KOPT-K1 (cell line): ENCODE results near the gene IGLON5.

ENCODE experiments used
- H3K27ac ChIP-seq: fragments of 200-600 bp; sonication (generic); 2 replicates; pipeline ENCODE4 v1.5.1; 2016; ENCODE audit warnings: antibody characterized with exemption, mild to moderate bottlenecking, low read depth, low read length; ENCODE audit not compliant: poor library complexity, severe bottlenecking
- H3K36me3 ChIP-seq: fragments of 200-600 bp; sonication (generic); 2 replicates; pipeline ENCODE4 v1.5.1; 2017; ENCODE audit warnings: antibody characterized with exemption, mild to moderate bottlenecking, low read length, moderate library complexity; ENCODE audit not compliant: insufficient read depth
- H3K9me3 ChIP-seq: fragments of 200-600 bp; sonication (generic); 2 replicates; pipeline ENCODE4 v1.5.1; 2017; ENCODE audit warnings: antibody characterized with exemption, low read length, mild to moderate bottlenecking; ENCODE audit not compliant: insufficient read depth, poor library complexity, severe bottlenecking

IGLON5 gene

DNA sequence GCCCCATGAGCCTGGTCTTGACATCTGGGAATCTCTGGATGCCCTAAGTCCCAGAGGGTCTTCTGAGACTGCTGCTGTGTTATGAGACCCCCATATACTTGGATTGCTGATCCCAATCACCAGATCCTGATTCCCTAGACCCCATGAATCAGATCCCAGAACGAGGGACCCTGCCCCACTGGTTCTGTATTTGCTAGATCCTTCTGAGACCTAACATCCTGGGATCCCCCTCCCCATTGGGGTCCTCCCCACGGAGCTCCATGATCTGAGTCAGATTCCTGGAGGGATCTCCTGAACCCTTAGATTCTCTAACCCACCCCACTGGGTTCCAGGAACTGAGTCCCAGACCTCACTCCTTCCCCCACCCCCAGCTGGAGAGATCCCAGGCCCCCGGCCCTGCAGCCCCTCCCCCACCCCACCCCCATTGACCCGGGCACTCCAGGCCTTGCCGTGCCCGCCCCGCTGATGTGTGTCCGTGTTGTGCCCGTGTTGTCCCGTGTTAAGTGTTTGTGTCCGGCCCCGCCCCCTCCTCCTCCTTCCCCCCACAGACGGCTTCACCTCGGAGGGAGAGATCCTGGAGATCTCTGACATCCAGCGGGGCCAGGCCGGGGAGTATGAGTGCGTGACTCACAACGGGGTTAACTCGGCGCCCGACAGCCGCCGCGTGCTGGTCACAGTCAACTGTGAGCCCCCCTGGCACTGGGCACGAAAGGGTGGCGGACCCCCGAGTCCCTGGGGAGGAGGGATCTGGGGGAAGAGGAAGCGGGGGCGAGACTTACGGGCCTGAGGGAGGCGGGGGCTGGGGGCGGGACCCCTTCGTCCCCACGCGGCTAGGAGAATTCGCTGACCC, 15.0 kb downstream of the IGLON5 start:
- Histone ChIP-seq H3K9me3 (peaks cover 7% of the 10 kb centered on the region), H3K36me3 (no peaks in the 10 kb centered on the region), H3K27ac (no peak overlapping the region)

DNA sequence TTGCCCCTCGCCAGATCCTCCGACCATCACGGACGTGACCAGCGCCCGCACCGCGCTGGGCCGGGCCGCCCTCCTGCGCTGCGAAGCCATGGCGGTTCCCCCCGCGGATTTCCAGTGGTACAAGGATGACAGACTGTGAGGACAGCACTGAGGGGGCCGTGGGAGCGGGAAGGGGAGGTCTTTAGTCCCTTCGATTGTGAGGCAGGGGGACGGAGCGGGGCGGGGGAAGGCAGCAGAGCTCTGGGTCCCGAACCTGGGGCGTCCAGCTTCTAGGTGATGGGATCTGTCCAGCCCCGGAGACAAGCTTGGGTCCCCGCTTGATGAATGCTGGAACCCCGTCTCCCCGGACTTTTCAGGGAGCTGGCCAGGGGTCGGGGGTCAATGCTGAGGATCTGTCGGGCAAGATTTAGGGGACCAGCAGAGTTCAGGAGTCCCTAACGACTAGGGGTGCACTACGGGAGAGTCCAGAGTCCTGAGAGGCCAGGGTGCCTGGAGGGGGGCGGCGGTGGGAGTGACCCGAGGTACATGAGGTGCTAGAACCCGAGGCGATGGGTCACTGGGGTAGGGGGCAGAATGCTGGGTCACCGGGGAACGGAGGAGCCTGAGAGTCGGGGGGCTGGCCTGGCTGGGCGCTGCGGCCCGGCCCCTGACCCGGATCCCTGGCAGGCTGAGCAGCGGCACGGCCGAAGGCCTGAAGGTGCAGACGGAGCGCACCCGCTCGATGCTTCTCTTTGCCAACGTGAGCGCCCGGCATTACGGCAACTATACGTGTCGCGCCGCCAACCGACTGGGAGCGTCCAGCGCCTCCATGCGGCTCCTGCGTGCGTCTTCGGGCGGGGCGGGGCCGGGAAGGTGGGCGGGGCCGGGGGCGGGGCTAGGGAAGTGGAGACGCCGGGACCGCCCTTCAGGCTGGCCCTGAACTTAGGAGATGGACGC, 15.9 kb downstream of the IGLON5 start:
- no peaks in the 10 kb centered on the region for H3K36me3 ChIP-seq
- no peak overlapping the region for H3K27ac ChIP-seq
- H3K9me3 ChIP-seq = peaks cover 8% of the 10 kb centered on the region

DNA sequence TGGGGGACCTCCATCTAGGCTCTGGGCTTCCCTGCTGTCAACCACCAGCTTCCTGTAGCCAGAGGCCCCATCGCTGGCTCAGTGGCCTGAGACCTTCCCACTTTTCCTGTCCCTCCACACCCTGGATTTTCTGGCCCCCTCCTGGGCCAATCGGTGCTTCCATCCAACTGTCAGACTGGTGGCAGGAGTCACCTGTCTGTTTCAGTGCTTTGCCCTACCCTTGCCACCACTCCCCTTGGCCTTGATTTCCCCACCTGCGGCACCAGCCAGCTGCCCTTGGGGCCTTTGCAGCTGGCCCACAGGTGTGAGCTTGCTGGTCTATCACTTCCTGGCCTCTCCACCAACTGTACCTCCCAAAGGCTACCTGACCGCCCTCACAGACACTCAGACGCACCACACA, 18.0 kb downstream of the IGLON5 start:
- Histone ChIP-seq H3K9me3 (peaks cover 8% of the 10 kb centered on the region), H3K36me3 (no peaks in the 10 kb centered on the region), H3K27ac (no peak overlapping the region)

DNA sequence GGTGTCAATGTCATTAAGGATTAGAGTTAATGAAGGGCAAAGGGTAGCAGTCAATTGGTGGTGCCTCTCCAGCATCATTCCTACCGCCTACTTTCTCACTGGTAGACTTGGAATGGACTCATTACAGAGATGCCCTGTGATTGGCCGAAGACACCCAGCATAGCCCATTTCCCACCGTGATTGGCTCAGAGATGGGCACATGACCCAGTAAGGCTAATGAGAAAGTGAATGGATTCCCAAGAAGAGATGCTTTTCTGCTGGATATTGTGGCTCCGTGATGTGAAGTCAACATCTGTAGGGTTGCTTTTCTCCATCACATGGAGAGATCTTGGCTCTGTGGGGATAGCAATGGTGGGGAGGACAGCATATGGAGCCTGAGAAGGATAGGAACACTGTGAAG, 18.9 kb downstream of the IGLON5 start:
- Histone ChIP-seq H3K36me3 (no peaks in the 10 kb centered on the region), H3K9me3 (peaks cover 8% of the 10 kb centered on the region), H3K27ac (no peak overlapping the region)

DNA sequence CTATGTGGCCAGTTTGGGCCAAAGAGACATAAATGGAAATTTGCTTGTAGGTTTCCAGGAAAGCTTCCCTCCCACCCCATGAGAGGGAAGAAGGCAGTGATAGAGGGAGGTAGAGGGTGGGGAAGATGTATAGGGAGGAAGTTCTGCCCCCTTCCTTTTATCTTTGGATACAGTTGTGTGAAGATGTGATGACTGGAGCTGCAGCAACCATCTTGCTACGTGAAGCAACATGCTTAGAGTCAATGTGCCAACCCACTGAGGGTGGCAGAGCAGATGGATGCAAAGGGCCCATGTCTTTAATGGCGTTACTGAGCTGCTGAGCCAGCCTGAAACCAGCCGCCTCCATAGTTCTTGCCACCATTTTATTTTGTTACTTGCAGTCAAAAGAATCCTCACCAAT, 19.7 kb downstream of the IGLON5 start:
- Histone ChIP-seq H3K36me3 (no peaks in the 10 kb centered on the region), H3K9me3 (peaks cover 8% of the 10 kb centered on the region), H3K27ac (no peak overlapping the region)

DNA sequence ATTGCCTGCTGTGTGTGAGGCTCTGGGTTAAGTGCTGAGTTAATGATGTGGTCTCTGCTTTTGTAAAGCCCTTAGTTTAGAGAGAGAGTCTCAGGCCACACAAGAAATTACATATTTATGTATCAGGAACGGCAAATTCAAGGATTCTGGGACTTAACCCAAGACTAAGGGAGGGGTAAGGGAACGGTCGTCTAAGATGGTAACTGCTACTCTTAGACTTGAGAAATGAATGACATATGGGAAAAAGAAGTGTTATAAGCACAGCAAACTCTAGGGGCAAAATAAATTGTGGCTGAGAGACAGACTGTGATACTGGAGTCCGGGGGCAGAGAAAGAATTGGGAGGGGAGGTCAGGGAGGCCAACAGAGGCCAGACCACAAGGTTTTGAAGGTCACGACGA, 20.3 kb downstream of the IGLON5 start:
- Histone ChIP-seq H3K9me3 (peaks cover 8% of the 10 kb centered on the region), H3K27ac (no peak overlapping the region), H3K36me3 (no peaks in the 10 kb centered on the region)

DNA sequence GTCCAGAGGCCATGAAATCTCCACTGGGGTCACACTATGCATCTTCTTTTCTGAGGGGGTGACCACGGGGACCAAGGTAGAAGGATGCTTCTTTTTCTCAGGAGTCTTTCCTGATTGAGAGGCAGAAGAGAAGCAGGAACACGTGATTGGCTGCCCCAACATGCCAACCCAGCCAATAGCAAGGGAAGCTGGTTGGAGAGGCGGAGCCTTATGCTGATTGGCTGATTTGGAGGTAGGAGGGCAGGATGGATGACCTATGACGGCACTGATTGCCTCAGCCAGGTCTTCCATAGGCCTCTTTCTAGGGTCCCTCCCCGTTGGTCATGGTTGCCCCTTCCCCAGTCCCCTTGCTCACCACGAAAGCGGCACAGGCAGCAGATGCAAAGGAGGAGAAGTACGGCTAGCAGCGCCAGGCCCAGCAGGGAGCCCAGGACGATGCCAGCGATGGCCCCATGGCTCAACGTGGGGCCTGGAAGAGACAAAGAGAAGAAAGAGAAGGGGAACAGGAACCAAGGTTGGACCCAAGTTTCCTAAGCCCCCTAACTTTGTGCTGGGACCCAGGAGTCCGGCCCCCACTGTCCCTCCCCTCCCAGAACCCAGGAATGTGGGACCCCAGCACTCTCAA, 22.5 kb downstream of the IGLON5 start:
- H3K9me3 ChIP-seq = peaks cover 8% of the 10 kb centered on the region
- H3K36me3 ChIP-seq = no peaks in the 10 kb centered on the region
- H3K27ac ChIP-seq = no peak overlapping the region

DNA sequence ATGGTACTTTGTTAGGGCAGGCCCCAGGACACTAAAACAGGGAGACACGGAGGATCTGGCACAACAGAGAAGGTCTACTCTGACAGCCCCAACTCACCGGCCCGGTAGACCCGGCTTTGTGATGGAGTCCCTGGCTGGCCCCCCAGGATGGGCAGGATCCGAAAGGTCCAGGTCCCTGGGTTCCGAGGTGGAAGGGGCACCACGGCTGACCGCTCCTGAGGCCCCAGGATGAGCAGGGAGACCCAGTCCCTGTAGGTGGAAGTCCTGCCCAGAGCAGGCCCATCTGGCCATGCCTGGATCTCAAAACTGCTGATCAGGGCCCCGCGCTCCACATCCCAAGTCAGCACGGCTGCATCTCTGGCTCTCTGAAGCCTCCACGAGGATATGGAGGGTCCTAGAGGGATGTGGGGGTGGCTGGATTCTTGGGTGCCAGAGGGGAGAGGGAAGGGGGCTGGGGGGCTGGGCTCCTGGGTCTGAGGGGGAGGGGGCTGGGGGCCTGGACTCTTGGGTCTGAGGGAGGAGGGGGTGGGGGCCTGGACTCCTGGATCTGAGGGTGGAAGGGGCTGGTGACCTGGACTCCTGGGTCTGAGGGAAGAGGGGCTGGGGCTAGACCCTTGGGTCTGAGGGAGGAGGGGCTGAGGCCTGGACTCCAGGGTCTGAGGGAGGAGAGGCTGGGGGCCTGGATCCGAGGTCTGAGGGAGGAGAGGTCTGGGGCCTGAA, 25.9 kb downstream of the IGLON5 start:
- Histone ChIP-seq H3K9me3 (no peaks in the 10 kb centered on the region), H3K36me3 (no peaks in the 10 kb centered on the region), H3K27ac (no peak overlapping the region)

DNA sequence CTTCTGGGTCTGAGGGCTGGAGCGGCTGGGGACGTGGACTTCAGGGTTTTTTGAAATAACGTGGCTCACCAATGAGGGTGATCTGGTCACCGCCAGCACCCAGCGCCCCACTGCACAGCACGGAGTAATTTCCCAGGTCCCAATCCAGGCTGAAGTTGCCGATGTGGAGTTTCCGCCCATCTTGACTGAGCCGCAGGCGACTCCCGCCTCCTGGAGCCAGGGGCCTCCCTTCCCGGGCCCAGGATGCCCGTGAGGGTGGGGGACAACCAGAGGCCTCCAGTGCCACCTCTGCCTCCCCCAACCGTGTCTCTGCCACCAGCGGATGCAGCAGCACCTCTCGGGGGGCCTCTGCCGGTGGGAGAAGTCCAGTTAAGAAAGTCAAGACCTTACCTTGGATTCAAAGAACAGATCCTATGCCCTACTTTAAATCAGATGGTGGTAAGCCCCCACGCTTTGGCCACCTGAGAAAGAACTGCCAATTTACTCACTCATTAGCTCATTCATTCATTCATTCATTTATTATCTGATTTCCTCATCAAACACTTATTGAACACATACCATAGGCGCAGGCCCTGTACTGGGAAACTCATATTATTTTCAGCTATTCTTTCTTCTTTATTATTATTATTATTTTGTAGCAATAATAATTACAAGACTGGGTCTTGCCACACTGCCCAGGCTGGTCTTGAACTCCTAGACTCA, 26.6 kb downstream of the IGLON5 start:
- Histone ChIP-seq H3K27ac (peak overlapping the region; percentile 12), H3K36me3 (no peaks in the 10 kb centered on the region), H3K9me3 (no peaks in the 10 kb centered on the region)

DNA sequence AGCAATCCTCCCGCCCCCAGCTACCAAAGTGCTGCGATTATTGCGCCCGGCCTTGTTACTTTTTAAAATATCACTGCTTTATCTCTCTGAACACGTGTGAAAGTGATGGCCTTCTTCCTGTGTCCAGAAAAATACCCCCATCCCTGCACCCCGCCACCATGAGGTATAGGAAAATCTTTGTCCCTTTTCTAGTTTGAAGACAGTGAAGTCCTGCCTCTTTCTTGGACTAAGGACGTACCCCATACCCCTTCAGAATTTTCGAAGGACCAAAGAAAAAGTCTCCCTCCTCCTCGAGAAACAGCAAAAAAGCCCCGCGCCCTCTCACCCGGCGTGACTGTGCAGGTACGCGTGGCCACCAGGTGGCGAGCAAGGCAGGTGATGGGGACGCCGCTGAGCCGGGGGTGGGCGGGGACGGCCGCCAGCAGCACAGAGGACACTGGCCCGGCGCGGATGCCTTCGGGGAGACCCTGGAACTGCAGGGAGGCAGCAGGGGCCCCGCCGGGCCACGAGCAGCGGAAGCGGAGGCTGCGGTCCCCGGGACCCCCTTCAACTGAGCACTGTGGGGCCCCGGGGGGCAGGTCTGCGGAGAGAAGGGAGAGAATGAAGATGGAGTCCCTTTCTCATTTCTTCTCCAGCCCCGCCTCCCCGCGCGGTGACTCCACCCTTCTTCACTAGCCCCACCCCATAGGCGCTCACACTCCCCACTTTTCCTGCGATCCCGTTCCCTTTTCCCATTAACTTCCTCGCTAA, 27.3 kb downstream of the IGLON5 start:
- Histone ChIP-seq H3K27ac (peak overlapping the region; percentile 12), H3K9me3 (no peaks in the 10 kb centered on the region), H3K36me3 (no peaks in the 10 kb centered on the region)

DNA sequence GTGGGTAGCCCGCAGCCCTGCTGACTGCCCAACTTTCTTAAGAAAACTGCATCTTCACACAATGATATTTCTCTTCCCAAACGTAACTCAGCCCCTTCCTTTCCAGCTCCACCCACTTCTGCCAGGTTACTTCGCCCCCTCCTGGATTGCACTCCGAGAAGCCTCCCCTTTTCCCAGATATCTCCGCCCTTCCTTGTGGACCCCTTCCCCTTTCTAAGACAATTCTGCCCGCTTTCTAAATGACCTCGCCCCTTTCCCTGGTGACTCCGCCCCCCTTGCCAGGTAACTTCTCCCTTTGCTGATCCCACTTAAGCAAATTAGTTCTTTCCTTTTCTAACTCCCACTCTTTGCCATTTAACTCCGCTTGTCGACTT, 27.9 kb downstream of the IGLON5 start:
- no peaks in the 10 kb centered on the region for H3K36me3 ChIP-seq
- peak overlapping the region; percentile 12 for H3K27ac ChIP-seq
- H3K9me3 ChIP-seq = no peaks in the 10 kb centered on the region

DNA sequence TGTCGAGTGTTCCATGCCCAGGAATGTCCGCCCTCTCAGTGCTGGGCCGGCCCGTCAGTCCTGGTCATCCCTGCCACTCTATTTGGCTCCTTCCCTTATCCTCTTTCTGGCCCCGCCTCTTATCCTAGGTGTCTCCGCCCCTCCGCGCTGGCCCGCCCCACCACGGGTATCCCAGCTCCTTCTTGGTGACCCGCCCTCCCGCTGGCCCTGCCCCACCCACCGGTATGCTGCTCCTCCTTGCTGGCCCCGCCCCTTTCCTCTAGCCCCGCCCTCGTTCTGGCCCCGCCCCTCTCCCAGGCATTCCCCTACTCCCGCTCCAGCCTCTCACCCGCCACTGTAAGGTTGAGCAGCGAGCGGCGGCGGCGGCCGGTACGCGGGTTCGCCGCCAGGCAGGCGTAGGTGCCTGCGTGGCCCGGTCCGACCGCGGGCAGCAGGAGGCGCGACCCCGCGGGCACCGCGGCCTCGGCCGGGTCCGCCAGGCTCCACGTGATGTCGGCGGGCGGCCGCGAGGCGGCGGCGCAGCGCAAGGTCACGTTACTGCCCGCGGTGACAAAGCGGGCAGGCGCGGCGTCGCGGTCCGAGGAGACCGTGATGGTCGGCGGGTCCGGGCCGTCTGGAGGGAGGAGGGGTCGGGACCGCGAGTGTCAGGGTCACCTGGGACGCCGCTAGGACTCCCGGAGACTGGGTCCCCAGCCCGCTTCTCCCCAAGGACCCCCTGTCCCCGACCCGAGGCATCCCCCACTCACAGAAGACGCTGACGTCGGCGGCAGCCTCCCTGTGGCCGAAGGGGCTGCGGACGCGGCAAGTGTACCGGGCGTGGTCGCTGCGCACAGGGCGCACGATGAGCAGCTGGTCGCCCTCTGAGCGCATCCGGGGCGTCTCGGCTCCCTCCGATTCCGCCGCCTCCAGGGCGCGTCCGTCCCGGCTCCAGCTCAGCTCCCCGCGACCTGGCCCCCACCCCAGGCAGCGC, 28.5 kb downstream of the IGLON5 start:
- Histone ChIP-seq H3K27ac (no peak overlapping the region), H3K36me3 (peaks cover 4% of the 10 kb centered on the region; the same call in 1 of the 2 replicates)

DNA sequence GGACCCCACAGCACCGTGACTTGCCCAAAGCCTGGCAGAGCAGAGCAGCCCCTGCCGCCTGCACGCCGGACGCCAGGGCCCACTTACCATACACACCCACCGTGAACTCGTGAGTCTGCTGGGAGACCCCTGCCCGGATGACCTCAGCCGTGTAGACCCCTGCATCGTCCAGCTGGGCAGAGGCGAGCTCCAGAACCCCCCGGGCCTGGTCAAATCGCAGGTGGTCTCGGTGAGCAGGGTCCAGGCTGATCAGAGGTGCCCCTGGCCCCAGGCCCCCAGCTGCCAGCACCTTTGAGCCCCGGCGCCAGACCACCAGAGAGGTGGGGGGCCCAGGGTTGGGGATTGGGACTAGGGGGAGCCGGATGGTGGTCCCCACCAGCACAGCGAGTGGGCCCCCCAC, 29.6 kb downstream of the IGLON5 start:
- peaks cover 12% of the 10 kb centered on the region; the same call in 1 of the 2 replicates for H3K36me3 ChIP-seq
- no peaks in the 10 kb centered on the region for H3K9me3 ChIP-seq
- H3K27ac ChIP-seq = no peak overlapping the region

More for the DNA sequence above, 28.5 kb downstream of the IGLON5 start:
- H3K9me3 ChIP-seq = no peaks in the 10 kb centered on the region
